T47D (cell line): ENCODE measurements around the gene PLA2G2F.
A peak's percentile ranks its signal among the peaks of the same experiment; 100 is the strongest.

Source experiments
- DNase-seq, 2 experiments: peaks; one replicate each; pipeline versions ENCODE4 v3.0.0 to v3.0.0-alpha.2; 2011 to 2012; ENCODE audit warnings: low read depth in 1 of 2, low spot score in 1 of 2
- JUND ChIP-seq: IDR thresholded peaks from 2 replicates; pipeline ENCODE4 v1.6.1; 2012; ENCODE audit warnings: low read depth
- in situ Hi-C: cut with HindIII; loops from 2 replicates; pipeline ENCODE4 v1.10.0; 2016; ENCODE audit warnings: low sequenced_read_pairs, low pct_unique_long_range_greater_than_20kb

PLA2G2F gene

DNA sequence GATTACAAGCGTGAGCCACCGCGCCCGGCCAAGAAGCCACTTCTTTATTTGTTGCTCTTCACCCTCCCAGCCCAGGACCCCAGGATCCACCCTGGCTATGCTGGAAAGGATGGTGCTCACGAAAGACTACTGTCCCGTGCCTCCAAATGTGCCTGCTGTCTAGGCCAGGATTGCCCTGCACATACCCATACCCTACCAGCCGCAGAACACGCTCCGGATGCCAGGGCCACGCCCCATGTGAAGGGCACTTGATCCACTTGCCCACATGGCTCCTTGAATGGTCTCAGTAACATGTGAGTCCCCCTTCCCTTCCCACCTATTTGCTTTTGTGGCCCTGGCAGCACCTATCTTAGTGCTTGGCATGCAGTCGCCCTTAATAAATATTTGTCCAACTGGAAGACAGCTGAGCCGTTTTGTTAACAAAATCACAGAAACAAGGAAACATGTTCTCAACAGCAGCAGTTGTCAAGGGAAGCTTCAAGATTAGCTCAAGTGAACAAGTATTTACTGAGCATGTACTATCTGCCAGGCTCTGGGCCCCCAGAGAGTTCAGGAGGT, 33.0 kb downstream of the PLA2G2F start:
- no peak for DNase-seq
- in situ Hi-C loops, result no loop called here
- no peak for TF ChIP-seq JUND

DNA sequence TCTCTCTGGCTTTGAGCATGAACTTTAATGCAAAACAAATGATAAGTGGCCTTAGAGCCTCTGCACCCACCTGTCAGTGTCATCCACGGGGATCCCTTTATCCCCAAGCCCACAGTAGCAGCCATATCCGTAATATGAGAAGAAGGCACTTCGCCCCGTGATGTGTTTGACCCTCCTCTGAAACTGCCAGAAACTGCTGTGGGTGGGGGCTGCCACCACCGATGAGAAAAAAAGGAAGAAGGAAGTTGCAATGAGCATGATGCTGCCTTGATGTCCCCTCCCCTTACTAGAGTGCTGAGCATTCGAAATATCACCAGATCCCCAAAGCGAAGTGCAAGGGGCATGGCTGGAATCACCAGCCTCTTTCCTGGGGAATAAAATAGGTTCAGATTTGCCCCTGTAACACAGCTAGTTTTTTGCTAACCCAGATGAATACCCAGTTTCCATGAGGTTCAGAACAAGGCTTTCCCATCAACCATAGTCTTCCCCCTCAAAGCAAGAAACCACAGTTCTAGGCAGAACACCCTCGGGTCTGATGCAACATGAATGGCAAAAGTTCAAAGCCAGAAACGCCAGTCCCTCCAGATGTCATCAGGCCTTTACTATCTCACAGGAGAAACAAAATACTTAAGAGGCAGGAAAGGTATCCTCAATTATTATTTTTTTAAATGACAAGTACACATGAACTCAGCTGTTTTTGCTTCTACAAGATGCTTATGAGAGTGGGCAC, 36.0 kb downstream of the PLA2G2F start:
- no peak for TF ChIP-seq JUND
- no peak for DNase-seq
- in situ Hi-C loops, result no loop called here

DNA sequence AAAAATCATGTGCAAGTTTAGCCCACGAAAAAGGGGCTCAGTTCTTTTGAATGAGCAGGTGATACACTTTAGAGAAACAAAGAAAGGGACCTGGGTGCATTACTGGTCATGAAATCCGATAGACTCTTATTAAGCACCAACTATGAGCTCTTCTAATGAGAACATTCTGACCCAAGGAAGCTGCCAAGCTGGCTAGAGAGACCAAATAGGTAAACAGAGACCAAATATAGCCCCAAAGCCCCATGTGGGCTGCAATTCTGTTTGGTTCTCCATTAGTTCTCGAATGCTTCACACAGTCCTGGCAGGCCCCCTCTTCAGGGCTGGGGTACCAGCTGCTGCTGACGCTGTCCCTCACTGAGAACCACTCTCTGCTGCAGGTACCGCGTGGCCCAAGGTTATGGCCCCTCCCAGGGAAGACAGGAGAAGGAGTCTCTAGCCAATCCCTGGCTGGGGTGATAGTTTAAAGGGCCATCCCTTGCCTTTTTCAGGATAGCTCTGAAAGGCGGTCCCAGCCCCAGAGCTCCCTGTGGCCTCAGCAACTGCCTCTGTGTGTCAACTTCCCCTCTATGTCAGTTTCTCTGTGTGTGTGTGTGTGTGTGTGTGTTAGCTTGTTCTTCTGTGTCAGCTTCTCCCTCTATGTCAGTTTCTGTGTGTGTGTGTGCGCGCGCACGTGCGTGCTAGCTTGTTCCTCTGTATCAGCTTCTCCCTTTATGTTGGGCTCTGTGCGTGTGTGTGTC, 39.7 kb downstream of the PLA2G2F start:
- no peak for DNase-seq
- in situ Hi-C loops, result no loop called here
- no peak for TF ChIP-seq JUND

DNA sequence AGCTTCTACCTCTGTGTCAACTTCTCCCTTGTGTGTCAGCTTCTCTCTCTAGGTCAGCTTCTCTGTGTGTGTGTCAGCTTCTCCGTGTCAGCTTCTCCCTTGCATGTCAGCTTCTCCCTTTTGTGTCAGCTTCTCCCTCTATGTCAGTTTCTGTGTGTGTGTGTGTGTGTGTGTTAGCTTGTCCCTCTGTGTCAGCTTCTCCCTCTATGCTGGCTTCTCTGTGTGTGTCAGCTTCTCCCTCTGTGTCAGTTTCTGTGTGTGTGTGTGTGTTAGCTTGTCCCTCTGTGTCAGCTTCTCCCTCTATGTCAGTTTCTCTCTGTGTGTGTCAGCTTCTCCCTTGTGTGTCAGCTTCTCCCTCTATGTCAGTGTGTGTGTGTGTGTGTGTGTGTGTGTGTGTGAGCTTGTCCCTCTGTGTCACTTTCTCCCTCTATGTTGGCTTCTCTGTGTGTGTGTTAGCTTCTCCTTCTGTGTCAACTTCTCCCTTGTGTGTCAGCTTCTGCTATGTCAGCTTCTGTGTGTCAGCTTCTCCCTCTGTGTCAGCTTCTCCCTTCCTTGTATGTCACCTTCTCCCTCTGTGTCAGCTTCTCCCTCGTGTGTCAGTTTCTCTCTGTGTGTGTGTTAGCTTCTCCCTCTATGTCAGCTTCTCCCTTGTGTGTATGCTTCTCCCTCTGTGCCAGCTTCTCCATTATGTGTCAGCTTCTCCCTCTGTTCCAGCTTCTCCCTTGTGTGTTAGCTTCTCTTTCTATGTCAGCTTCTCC, 40.4 kb downstream of the PLA2G2F start:
- no peak for DNase-seq
- in situ Hi-C loops, result no loop called here
- TF ChIP-seq JUND, result no peak

DNA sequence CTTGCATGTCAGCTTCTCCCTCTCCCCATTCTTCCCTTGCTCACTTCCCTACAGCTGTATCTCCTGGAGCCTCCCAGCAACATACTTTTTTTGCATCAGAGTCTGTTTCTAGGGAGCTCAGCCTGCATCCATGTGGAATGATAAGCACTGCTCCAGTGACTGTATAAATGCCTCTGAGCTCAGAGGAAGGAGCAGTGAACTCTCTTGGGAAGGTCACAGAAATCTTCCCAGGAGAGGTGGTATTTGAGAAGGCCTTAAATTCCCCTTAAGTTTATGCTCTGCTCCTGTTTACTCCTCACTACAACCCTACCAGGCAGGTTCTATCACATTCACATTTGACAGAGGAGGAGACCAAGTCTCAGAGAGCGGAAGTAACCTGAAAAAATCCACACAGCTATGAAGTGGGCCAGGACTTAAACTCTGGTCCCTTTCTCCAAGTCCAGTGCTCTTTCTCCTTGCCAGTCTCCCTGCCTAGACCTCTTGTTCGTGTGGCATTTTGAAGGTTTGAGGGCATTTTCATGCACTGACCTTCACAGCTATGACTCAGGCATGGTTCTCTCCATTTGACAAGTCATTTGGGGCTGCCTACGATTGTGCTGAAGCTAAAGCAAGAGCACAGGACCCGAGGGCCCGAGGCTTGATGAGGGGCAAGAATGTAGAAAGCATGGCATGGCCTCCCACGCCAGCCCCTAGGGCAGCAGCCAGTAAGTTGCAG, 41.2 kb downstream of the PLA2G2F start:
- in situ Hi-C loops, result no loop called here
- DNase-seq, result peak in 1 of 2 experiments; percentile 81
- no peak for TF ChIP-seq JUND

DNA sequence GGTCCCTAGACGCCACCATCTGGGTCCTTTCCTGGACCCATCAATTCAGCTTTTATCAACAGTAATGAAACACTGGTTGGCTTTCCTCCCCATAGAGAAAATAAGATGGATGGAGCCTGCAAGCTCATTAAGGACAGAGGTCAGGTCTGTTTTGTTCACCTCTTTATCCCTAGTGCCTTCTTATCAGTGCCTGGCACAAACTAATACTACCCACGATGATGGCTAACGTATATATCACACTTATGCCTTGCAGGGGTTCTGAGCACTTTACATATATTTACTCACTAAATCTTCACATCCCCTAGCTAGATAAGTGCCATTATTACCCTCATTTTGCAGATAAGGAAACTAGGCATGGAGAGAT, 41.7 kb downstream of the PLA2G2F start:
- TF ChIP-seq JUND, result no peak
- in situ Hi-C loops, result no loop called here
- DNase-seq, result no peak

DNA sequence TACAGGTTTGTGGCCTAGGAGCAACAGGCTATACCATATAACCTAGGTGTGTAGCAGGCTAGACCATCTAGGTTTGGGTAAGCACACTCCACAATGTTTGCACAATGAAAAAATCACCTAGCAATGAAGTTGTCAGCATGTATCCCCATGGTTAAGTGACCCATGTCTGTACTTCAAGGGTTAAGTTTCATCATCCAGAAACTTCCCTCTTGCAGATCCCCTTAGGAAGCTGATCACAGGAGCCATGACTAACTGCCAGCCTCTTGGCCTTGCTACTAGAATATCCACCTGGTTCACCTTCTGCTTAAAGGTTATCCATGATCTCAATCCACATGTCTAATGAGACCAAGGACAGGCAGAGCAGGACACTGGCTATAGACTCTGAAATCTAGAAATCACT, 43.3 kb downstream of the PLA2G2F start:
- no peak for DNase-seq
- TF ChIP-seq JUND, result no peak
- in situ Hi-C loops, result no loop called here

DNA sequence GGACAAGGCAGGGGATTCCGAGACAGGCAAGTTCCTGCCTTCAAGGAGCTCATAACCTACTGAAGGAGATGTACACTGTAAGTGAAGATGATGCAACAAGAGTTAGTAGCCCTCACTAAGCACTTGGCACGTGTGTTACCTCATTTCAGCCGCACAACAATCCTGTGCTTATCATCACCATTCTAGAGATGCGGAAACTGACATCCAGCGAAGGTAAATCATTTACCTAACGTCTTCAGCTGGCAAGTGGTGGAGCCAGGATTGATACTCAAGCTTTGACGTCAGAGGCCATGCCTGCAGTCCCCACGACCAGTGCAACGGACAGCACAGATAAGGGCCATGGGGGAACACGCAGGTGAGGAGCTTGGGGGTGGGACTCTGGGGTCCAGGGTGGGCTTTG, 43.9 kb downstream of the PLA2G2F start:
- TF ChIP-seq JUND, result no peak
- in situ Hi-C loops, result no loop called here

DNA sequence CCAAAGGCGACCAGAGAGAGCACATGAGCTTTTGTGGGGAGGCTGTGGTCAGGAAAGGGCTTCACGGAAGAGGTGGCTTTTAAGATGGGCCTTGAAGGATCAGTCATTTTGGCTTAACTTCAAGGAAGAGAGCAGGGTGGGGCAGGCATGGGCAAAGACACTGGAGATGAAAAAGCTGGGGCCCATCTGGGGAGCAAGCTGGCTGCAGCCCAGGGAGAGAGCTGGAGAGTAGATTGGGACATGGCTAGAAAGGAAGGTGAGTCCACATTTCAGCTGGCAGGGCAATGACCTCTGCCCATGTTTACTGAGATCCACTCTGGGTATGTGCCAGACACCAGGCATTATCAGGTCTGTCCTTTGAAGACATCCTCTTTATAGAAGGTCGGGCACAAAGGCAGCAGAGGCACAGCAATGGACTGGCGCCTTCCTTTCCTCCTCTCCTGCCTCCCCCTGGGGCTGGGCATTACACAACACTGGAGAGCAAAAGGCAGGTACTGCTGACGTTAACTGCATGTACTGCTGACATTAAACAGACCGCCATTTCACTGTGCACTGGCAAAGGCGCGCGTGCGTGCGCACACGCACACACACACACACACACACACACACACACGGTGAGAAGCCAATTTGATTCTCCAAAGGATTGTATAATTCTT, 44.6 kb downstream of the PLA2G2F start:
- in situ Hi-C loops, result no loop called here
- no peak for DNase-seq
- TF ChIP-seq JUND, result no peak

More for the DNA sequence above, 43.9 kb downstream of the PLA2G2F start:
- no peak for DNase-seq

DNA sequence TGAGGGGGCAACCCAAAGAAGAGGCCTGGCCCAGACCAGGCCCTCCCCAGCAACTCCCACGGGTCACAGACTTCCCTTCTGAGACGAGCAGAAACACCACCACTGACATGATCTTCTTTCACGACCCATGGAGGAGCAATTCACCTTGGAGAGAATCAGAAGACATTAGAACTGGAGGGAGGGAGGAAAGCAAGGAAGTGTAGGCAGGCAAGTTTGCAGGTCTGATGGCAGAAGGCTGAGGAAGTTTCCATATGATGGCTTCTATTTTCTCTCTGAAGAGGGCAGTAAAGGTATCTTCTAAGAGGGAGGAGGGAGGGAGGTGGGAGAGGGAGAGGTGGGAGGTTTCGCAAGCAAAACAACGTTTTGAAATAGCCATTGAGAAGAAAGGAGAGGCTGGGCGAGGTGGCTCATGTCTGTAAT, 45.4 kb downstream of the PLA2G2F start:
- in situ Hi-C loops, result no loop called here
- TF ChIP-seq JUND, result no peak
- DNase-seq, result no peak

DNA sequence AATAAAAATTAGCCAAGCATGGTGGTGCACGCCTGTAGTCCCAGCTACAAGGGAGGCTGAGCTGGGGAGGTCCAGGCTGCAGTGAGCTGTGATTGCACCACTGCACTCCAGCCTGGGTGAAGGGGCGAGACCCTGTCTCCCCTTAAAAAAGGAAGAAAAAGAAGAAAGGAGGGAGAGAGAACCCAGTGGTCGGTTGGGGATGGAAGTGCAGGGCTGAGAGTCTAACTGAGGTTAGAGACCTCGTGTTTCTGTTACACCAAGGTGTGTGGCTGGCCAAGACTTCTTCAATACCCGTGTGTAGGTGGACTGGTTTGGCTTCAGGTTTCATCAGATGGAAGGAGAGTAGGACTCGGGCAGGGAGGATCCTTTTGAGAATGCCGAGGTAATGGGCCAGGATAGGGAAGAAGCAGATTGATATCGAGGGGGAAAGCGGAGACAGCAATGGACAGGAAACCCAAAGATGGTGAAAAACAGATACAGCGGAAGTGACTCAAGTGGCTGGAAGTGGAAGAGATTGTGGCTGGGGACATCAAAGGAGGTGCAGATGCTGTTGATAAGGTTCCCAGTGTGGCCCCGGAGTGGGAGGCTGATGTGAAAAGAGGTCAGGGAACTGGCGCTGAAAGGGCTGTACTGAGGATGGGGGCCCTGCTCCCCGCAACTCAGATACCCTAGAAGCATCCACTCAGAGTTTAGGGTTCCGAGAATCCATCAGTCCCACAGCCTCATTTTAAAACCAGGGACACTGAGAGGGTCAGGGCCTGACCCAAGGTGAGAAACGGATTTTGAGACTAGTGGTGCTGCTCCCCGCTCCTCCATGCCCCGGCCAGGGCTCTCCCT, 46.1 kb downstream of the PLA2G2F start:
- no peak for DNase-seq
- no peak for TF ChIP-seq JUND
- in situ Hi-C loops, result no loop called here
